GM12872 (cell line): Measurements from ENCODE around the gene UBE2B.

Experiments used
- CTCF ChIP-seq: IDR thresholded peaks from 3 replicates; pipeline ENCODE4 v1.5.1; 2011; ENCODE audit warnings: low read depth, mild to moderate bottlenecking, low read length, moderate library complexity; ENCODE audit not compliant: insufficient read depth

Gene UBE2B

GRCh38 chr5:134422791-134423365 is 51.5 kb downstream of the UBE2B start:
- no peak for TF ChIP-seq CTCF

GRCh38 chr5:134423376-134423775 is 52.0 kb downstream of the UBE2B start:
- TF ChIP-seq CTCF: no peak

- TF ChIP-seq CTCF: no peak
Observed at GRCh38 chr5:134426361-134426760, 55.0 kb downstream of the UBE2B start.

GRCh38 chr5:134427540-134428041 is 56.2 kb downstream of the UBE2B start:
- no peak for TF ChIP-seq CTCF

- TF ChIP-seq CTCF: no peak
Observed at GRCh38 chr5:134430001-134430569, 58.7 kb downstream of the UBE2B start.

GRCh38 chr5:134432174-134432573 is 60.8 kb downstream of the UBE2B start:
- no peak for TF ChIP-seq CTCF

GRCh38 chr5:134432677-134433359 is 61.4 kb downstream of the UBE2B start:
- TF ChIP-seq CTCF: no peak
